NCI-H82 (cell line): ENCODE data around the gene CLEC7A.

Experiments
- DNase-seq: peaks from one replicate; lab custom pipeline; 2025; lab: John Stamatoyannopoulos, UW

The CLEC7A gene

GRCh38 chr12:10140001-10140400 lies 10.0 kb upstream of the CLEC7A start:
- peak; percentile 68 for DNase-seq

GRCh38 chr12:10136637-10137205 lies 6.7 kb upstream of the CLEC7A start:
- DNase-seq, result peak; percentile 17

GRCh38 chr12:10135126-10135525 lies 5.1 kb upstream of the CLEC7A start:
- no peak for DNase-seq

GRCh38 chr12:10132850-10133370 lies 2.9 kb upstream of the CLEC7A start:
- DNase-seq, result no peak

- DNase-seq, result no peak
Observed at GRCh38 chr12:10131111-10131690, 1.2 kb upstream of the CLEC7A start.

- DNase-seq, result no peak
Observed at GRCh38 chr12:10128687-10129086, 1.3 kb downstream of the CLEC7A start.

GRCh38 chr12:10126413-10126812 lies 3.6 kb downstream of the CLEC7A start:
- no peak for DNase-seq

GRCh38 chr12:10122689-10123088 lies 7.3 kb downstream of the CLEC7A start:
- DNase-seq, result no peak

- DNase-seq, result no peak
Observed at GRCh38 chr12:10121278-10121677, 8.7 kb downstream of the CLEC7A start.

GRCh38 chr12:10119066-10119465 lies 10.9 kb downstream of the CLEC7A start:
- no peak for DNase-seq

GRCh38 chr12:10115890-10116289 lies 14.1 kb downstream of the CLEC7A start:
- no peak for DNase-seq

GRCh38 chr12:10115311-10115710 lies 14.7 kb downstream of the CLEC7A start:
- no peak for DNase-seq

- DNase-seq, result no peak
Observed at GRCh38 chr12:10113920-10114319, 16.1 kb downstream of the CLEC7A start.

GRCh38 chr12:10113075-10113474 lies 16.9 kb downstream of the CLEC7A start:
- DNase-seq, result no peak

GRCh38 chr12:10111451-10111850 lies 18.5 kb downstream of the CLEC7A start:
- no peak for DNase-seq

GRCh38 chr12:10110256-10110844 lies 19.6 kb downstream of the CLEC7A start:
- no peak for DNase-seq

GRCh38 chr12:10102322-10102721 lies 27.7 kb downstream of the CLEC7A start:
- no peak for DNase-seq

- DNase-seq, result no peak
Observed at GRCh38 chr12:10101648-10102220, 28.3 kb downstream of the CLEC7A start.

GRCh38 chr12:10101042-10101579 lies 28.9 kb downstream of the CLEC7A start:
- no peak for DNase-seq

GRCh38 chr12:10098791-10099190 lies 31.2 kb downstream of the CLEC7A start, which contains the start of gene CLEC1A:
Gene CLEC1A, minus strand, starts transcription at chr12:10098985. Its CDS starts 63 bp downstream, at chr12:10098922.
- DNase-seq, result no peak

- DNase-seq, result no peak
Observed at GRCh38 chr12:10097521-10097920, 32.5 kb downstream of the CLEC7A start.

- no peak for DNase-seq
Observed at GRCh38 chr12:10095971-10096370, 34.0 kb downstream of the CLEC7A start.
